ENCODE data around the gene DCP1B.

GRCh38 chr12:2014231-2014630, 10.0 kb upstream of the DCP1B start:
- TF ChIP-seq, protein P1, sequence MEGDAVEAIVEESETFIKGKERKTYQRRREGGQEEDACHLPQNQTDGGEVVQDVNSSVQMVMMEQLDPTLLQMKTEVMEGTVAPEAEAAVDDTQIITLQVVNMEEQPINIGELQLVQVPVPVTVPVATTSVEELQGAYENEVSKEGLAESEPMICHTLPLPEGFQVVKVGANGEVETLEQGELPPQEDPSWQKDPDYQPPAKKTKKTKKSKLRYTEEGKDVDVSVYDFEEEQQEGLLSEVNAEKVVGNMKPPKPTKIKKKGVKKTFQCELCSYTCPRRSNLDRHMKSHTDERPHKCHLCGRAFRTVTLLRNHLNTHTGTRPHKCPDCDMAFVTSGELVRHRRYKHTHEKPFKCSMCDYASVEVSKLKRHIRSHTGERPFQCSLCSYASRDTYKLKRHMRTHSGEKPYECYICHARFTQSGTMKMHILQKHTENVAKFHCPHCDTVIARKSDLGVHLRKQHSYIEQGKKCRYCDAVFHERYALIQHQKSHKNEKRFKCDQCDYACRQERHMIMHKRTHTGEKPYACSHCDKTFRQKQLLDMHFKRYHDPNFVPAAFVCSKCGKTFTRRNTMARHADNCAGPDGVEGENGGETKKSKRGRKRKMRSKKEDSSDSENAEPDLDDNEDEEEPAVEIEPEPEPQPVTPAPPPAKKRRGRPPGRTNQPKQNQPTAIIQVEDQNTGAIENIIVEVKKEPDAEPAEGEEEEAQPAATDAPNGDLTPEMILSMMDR (IDR thresholded peaks at IDR 0.05; ENCODE audit: insufficient read depth, low read length, poor library complexity, severe bottlenecking): no peak
- no peak for TF ChIP-seq EZH2phosphoT487 (conservative IDR thresholded peaks at IDR 0.05; ENCODE audit: low read length)

All from SU-DHL-6 (cell line).